ENCODE data around the gene SSC5D. TPM values are rescaled to one million over a fixed set of nuclear protein-coding genes. Genes with fewer than 3 reads are reported as not detected.

The SSC5D gene
- total and polyA plus RNA-seq, 10 donors = 0.61 to 30.6 (median 16.2) TPM

- H3K36me3 ChIP-seq = peaks cover 0 to 25% (median 0%) of the 10 kb centered on the region in 6 donors
- WGBS, 5 donors = 11 to 14% (median 14%) methylated on average over 54 to 64 of the region's 64 CpGs
- TF ChIP-seq CTCF (IDR thresholded peaks at IDR 0.05 in 8 of 11, conservative IDR thresholded peaks at IDR 0.05 in 3 of 11) = peak; percentile 95 to 100 (median 98)
- TF ChIP-seq POLR2AphosphoS5 (IDR thresholded peaks at IDR 0.05) = peak; percentile 59 to 79 (median 78)
- no peak for TF ChIP-seq POLR2A (IDR thresholded peaks at IDR 0.05)
- no peaks in the 10 kb centered on the region for H3K27me3 ChIP-seq (replicated peaks in 1 of 7)
- peaks cover 4 to 17% (median 15%) of the 10 kb centered on the region in 6 donors for H3K4me1 ChIP-seq
- peak overlapping the region; percentile 17 to 72 (median 46) for H3K4me3 ChIP-seq
- intact Hi-C loops (cut with DNase I; ENCODE audit: low total_unique reads) = loop anchor here (2.0 to 10.0 kb wide), 2 partner anchors 37 to 359 kb away; partner anchors contain the start of gene TNNT1
- no peaks in the 10 kb centered on the region for H3K9me3 ChIP-seq
- peak; percentile 97 for DNase-seq
- peak overlapping the region; percentile 66 to 93 (median 86) for H3K27ac ChIP-seq
These were observed 15.4 kb downstream of the SSC5D start for GRCh38 chr19:55503502-55504251.

GRCh38 chr19:55504252-55504603, 16.0 kb downstream of the SSC5D start:
- Histone ChIP-seq H3K36me3 (peaks cover 0 to 25% (median 0%) of the 10 kb centered on the region in 6 donors), H3K4me3 (peak overlapping the region in 7 of 8 donors; percentile 40 to 72 (median 49)), H3K27ac (peak overlapping the region; percentile 66 to 93 (median 86)), H3K27me3 (replicated peaks in 1 of 7) (no peaks in the 10 kb centered on the region), H3K4me1 (peaks cover 4 to 17% (median 15%) of the 10 kb centered on the region in 6 donors), H3K9me3 (no peaks in the 10 kb centered on the region)
- 33 to 39% (median 34%) methylated on average over 13 of the region's 13 CpGs for WGBS, 5 donors
- DNase-seq = no peak
- intact Hi-C loops (cut with DNase I; ENCODE audit: low total_unique reads) = loop anchor here (2.0 to 10.0 kb wide), 2 partner anchors 37 to 359 kb away; partner anchors contain the start of gene TNNT1
- peak in 3 of 11 experiments; percentile 24 to 31 (median 25) for TF ChIP-seq CTCF (IDR thresholded peaks at IDR 0.05 in 8 of 11, conservative IDR thresholded peaks at IDR 0.05 in 3 of 11)
- TF ChIP-seq POLR2AphosphoS5 (IDR thresholded peaks at IDR 0.05) = no peak
- TF ChIP-seq POLR2A (IDR thresholded peaks at IDR 0.05) = no peak

- whole genome bisulfite sequencing, 5 donors = 84 to 87% (median 85%) methylated on average over 11 of the region's 11 CpGs
- H3K27me3 ChIP-seq (replicated peaks in 1 of 7) = no peaks in the 10 kb centered on the region
- no peak for DNase-seq
- H3K4me3 ChIP-seq = no peak overlapping the region
- H3K4me1 ChIP-seq = peaks cover 4 to 19% (median 15%) of the 10 kb centered on the region in 6 donors
- H3K9me3 ChIP-seq = no peaks in the 10 kb centered on the region
- intact Hi-C loops (cut with DNase I; ENCODE audit: low total_unique reads) = loop anchor here (2.0 to 10.0 kb wide), 2 partner anchors 38 to 360 kb away; partner anchors contain the start of gene TNNT1
- TF ChIP-seq CTCF (IDR thresholded peaks at IDR 0.05 in 8 of 11, conservative IDR thresholded peaks at IDR 0.05 in 3 of 11) (no peak), POLR2A (IDR thresholded peaks at IDR 0.05) (no peak), POLR2AphosphoS5 (IDR thresholded peaks at IDR 0.05) (no peak)
- no peak overlapping the region for H3K27ac ChIP-seq
- peaks cover 0 to 20% (median 0%) of the 10 kb centered on the region in 6 donors for H3K36me3 ChIP-seq
These were observed 16.7 kb downstream of the SSC5D start for GRCh38 chr19:55504981-55505380.

- DNase-seq = no peak
- Histone ChIP-seq H3K4me3 (no peak overlapping the region), H3K36me3 (peaks cover 0 to 2% (median 0%) of the 10 kb centered on the region in 6 donors), H3K27ac (no peak overlapping the region), H3K9me3 (no peaks in the 10 kb centered on the region), H3K27me3 (replicated peaks in 1 of 7) (peaks cover 0 to 10% (median 0%) of the 10 kb centered on the region in 7 donors), H3K4me1 (peaks cover 4 to 20% (median 14%) of the 10 kb centered on the region in 6 donors)
- WGBS, 5 donors = 70 to 83% (median 76%) methylated on average over 10 of the region's 10 CpGs
- intact Hi-C loops (cut with DNase I; ENCODE audit: low total_unique reads) = loop anchor here (10.0 kb wide), 1 partner anchor 363 kb away; the partner anchor contains the start of gene TNNT1
- TF ChIP-seq CTCF (IDR thresholded peaks at IDR 0.05 in 8 of 11, conservative IDR thresholded peaks at IDR 0.05 in 3 of 11) = no peak
- TF ChIP-seq POLR2AphosphoS5 (IDR thresholded peaks at IDR 0.05) = no peak
- no peak for TF ChIP-seq POLR2A (IDR thresholded peaks at IDR 0.05)
These were observed 19.9 kb downstream of the SSC5D start for GRCh38 chr19:55508120-55508519.

All from spleen (tissue), 11 donors.